GM23248 (cell line): ENCODE data around the gene GPHA2. TPM values are rescaled to one million over a fixed set of nuclear protein-coding genes. Genes with fewer than 3 reads are reported as not detected.

Experiments used
- DNase-seq: peaks from one replicate; pipeline ENCODE4 v3.0.0-alpha.2; 2015
- H2AFZ ChIP-seq: fragments of 200-600 bp; sonication (generic); 2 replicates; pipeline ENCODE4 v1.6.1; 2016; ENCODE audit warnings: antibody characterized with exemption
- H3F3A ChIP-seq: fragments of 200-600 bp; sonication (generic); 2 replicates; pipeline ENCODE4 v1.6.1; 2016; ENCODE audit warnings: mild to moderate bottlenecking, antibody characterized with exemption, mixed run types; ENCODE audit not compliant: insufficient read depth
- H3K27ac ChIP-seq: fragments of 200-600 bp; sonication (generic); 2 replicates; pipeline ENCODE4 v1.5.1; 2016; ENCODE audit warnings: mild to moderate bottlenecking
- H3K27me3 ChIP-seq: fragments of 200-600 bp; sonication (generic); replicated peaks from 2 replicates; pipeline ENCODE4 v1.6.1; 2016; ENCODE audit warnings: mild to moderate bottlenecking; ENCODE audit not compliant: insufficient read depth
- H3K36me3 ChIP-seq: fragments of 200-600 bp; sonication (generic); 2 replicates; pipeline ENCODE4 v1.6.1; 2016; ENCODE audit warnings: low read depth, mild to moderate bottlenecking
- H3K4me1 ChIP-seq: fragments of 200-600 bp; sonication (generic); 2 replicates; pipeline ENCODE4 v1.6.1; 2016; ENCODE audit warnings: mild to moderate bottlenecking; ENCODE audit not compliant: insufficient read depth
- H3K4me2 ChIP-seq: fragments of 200-600 bp; sonication (generic); one replicate; pipeline ENCODE4 v1.6.1; 2016; ENCODE audit warnings: mild to moderate bottlenecking; ENCODE audit not compliant: unreplicated experiment
- H3K4me3 ChIP-seq: fragments of 200-600 bp; sonication (generic); 2 replicates; pipeline ENCODE4 v1.5.1; 2016; ENCODE audit warnings: mild to moderate bottlenecking
- H3K79me2 ChIP-seq: fragments of 200-600 bp; sonication (generic); 2 replicates; pipeline ENCODE4 v1.6.1; 2016; ENCODE audit warnings: mild to moderate bottlenecking; ENCODE audit not compliant: insufficient read depth
- H3K9ac ChIP-seq: fragments of 200-600 bp; sonication (generic); 2 replicates; pipeline ENCODE4 v1.6.1; 2016; ENCODE audit warnings: mild to moderate bottlenecking
- H3K9me2 ChIP-seq: fragments of 200-600 bp; sonication (generic); 2 replicates; pipeline ENCODE4 v1.6.1; 2016; ENCODE audit warnings: mixed run types, mild to moderate bottlenecking, moderate library complexity; ENCODE audit not compliant: insufficient read depth
- H3K9me3 ChIP-seq: fragments of 200-600 bp; sonication (generic); one replicate; pipeline ENCODE4 v1.6.1; 2017; ENCODE audit warnings: low read depth
- H4K20me1 ChIP-seq: fragments of 200-600 bp; sonication (generic); 2 replicates; pipeline ENCODE4 v1.6.0; 2016; ENCODE audit not compliant: insufficient read depth
- EZH2 ChIP-seq: fragments of 200-600 bp; sonication (generic); IDR thresholded peaks from 2 replicates; pipeline ENCODE4 v1.6.1; 2018; ENCODE audit warnings: antibody characterized with exemption, mild to moderate bottlenecking; ENCODE audit not compliant: insufficient read depth, poor library complexity, severe bottlenecking
- EZH2phosphoT487 ChIP-seq: fragments of 200-600 bp; sonication (generic); IDR thresholded peaks from 2 replicates; pipeline ENCODE4 v1.6.1; 2018; ENCODE audit warnings: antibody characterized with exemption, moderate library complexity, mild to moderate bottlenecking, low read depth; ENCODE audit not compliant: insufficient read depth
- WGBS, 2 experiments: methylation state at CpG; one replicate each; pipeline ENCODE4 v1.1.6; 2015 to 2017; ENCODE audit warnings: low lambda C conversion rate in 2 of 2, low coverage in 1 of 2; ENCODE audit errors: missing lambda C conversion rate in 2 of 2; 5-methylcytosine and 5-hydroxymethylcytosine counted together
- in situ Hi-C: fragments of 300-500 bp; cut with MboI; formaldehyde crosslinking; loops from 2 replicates; pipeline ENCODE4 v1.15.0; 2020
- polyA plus RNA-seq: library from polyadenylated mRNA; unstranded; fragments of >200 nt; fragmentation: Nextera tagmentation; extraction: Ambion mirVana; gene quantifications from 2 replicates; pipeline ENCODE4 v1.2.1, GENCODE V29; 2016
- total RNA-seq: library from RNA; depleted of rRNA; stranded (reverse); fragments of >200 nt; shearing (Covaris generic); gene quantifications from 2 replicates; pipeline ENCODE4 v1.2.3, GENCODE V29; 2014

GPHA2 gene
- total and polyA plus RNA-seq, 2 experiments from 2014 or later, result not detected

- Histone ChIP-seq H2AFZ (no peak overlapping the region), H3K9me3 (no peaks in the 10 kb centered on the region), H3K36me3 (no peaks in the 10 kb centered on the region), H3K4me2 (no peak overlapping the region), H3K27me3 (0 out of 2 replicates have a peak, but pooled peaks cover 7% of the 10 kb centered on the region), H3K27ac (no peak overlapping the region), H3F3A (no peaks in the 10 kb centered on the region), H3K4me1 (no peaks in the 10 kb centered on the region; the same call in 1 of the 2 replicates), H3K79me2 (no peaks in the 10 kb centered on the region), H3K9ac (no peak overlapping the region), H4K20me1 (no peaks in the 10 kb centered on the region), H3K9me2 (no peaks in the 10 kb centered on the region), H3K4me3 (no peak overlapping the region)
- WGBS, 2 experiments, result 64 to 65% methylated on average over 5 of the region's 5 CpGs
- TF ChIP-seq EZH2, result no peak
- TF ChIP-seq EZH2phosphoT487, result no peak
- no peak for DNase-seq
- in situ Hi-C loops, result no loop called here
Observed at GRCh38 chr11:64963072-64963631, 27.5 kb upstream of the GPHA2 start.

GRCh38 chr11:64960719-64961118 lies 25.0 kb upstream of the GPHA2 start:
- 0 out of 2 replicates have a peak, but pooled peaks cover 11% of the 10 kb centered on the region for H3K27me3 ChIP-seq
- TF ChIP-seq EZH2 (no peak), EZH2phosphoT487 (no peak)

GRCh38 chr11:64959498-64959897 lies 23.8 kb upstream of the GPHA2 start:
- in situ Hi-C loops, result no loop called here
- no peak overlapping the region for H3K4me3 ChIP-seq

More at GRCh38 chr11:64960719-64961118, 25.0 kb upstream of the GPHA2 start:
- H3K27ac ChIP-seq, result no peak overlapping the region
- no peaks in the 10 kb centered on the region for H3K36me3 ChIP-seq
- H4K20me1 ChIP-seq, result no peaks in the 10 kb centered on the region
- H3K79me2 ChIP-seq, result no peaks in the 10 kb centered on the region
- H3K9me3 ChIP-seq, result no peaks in the 10 kb centered on the region
- H2AFZ ChIP-seq, result no peak overlapping the region
- WGBS, 2 experiments, result 62% methylated on average over 4 of the region's 4 CpGs
- no peak overlapping the region for H3K4me2 ChIP-seq
- no peaks in the 10 kb centered on the region; the same call in 1 of the 2 replicates for H3K4me1 ChIP-seq
- in situ Hi-C loops, result no loop called here
- H3F3A ChIP-seq, result no peaks in the 10 kb centered on the region
- no peaks in the 10 kb centered on the region for H3K9me2 ChIP-seq
- no peak overlapping the region for H3K9ac ChIP-seq
- H3K4me3 ChIP-seq, result no peak overlapping the region
- DNase-seq, result no peak

GRCh38 chr11:64954201-64954600 lies 18.5 kb upstream of the GPHA2 start:
- 27 to 30% methylated on average over 5 of the region's 5 CpGs for WGBS, 2 experiments
- Histone ChIP-seq H3K4me3 (no peak overlapping the region), H4K20me1 (no peaks in the 10 kb centered on the region), H3K9ac (no peak overlapping the region), H3F3A (no peaks in the 10 kb centered on the region), H3K9me3 (no peaks in the 10 kb centered on the region), H3K9me2 (no peaks in the 10 kb centered on the region), H3K79me2 (no peaks in the 10 kb centered on the region), H3K4me2 (no peak overlapping the region), H2AFZ (no peak overlapping the region), H3K27ac (no peak overlapping the region), H3K4me1 (no peaks in the 10 kb centered on the region), H3K27me3 (peaks cover 23% of the 10 kb centered on the region; the same call in 1 of the 2 replicates), H3K36me3 (no peaks in the 10 kb centered on the region)
- TF ChIP-seq EZH2phosphoT487 (no peak), EZH2 (no peak)
- in situ Hi-C loops, result no loop called here
- no peak for DNase-seq

More at GRCh38 chr11:64959498-64959897, 23.8 kb upstream of the GPHA2 start:
- DNase-seq, result peak; percentile 53
- no peak overlapping the region for H3K4me2 ChIP-seq
- no peaks in the 10 kb centered on the region for H3K9me3 ChIP-seq
- 0 out of 2 replicates have a peak, but pooled peaks cover 11% of the 10 kb centered on the region for H3K27me3 ChIP-seq
- TF ChIP-seq EZH2phosphoT487, result no peak
- no peak overlapping the region for H3K9ac ChIP-seq
- no peaks in the 10 kb centered on the region for H4K20me1 ChIP-seq
- no peaks in the 10 kb centered on the region for H3K36me3 ChIP-seq
- no peak overlapping the region for H3K27ac ChIP-seq
- H3F3A ChIP-seq, result no peaks in the 10 kb centered on the region
- no peak overlapping the region for H2AFZ ChIP-seq
- WGBS, 2 experiments, result 32% methylated on average over 3 of the region's 3 CpGs
- H3K9me2 ChIP-seq, result no peaks in the 10 kb centered on the region
- H3K4me1 ChIP-seq, result no peaks in the 10 kb centered on the region; the same call in 1 of the 2 replicates
- H3K79me2 ChIP-seq, result no peaks in the 10 kb centered on the region
